HCT116 (cell line): Measurements from ENCODE around the gene NRN1.

ENCODE experiments used
- CTCF ChIP-seq, 3 experiments: fragments of 200-600 bp in 1 of 3; sonication (generic) in 1 of 3; IDR thresholded peaks in 2 of 3; conservative IDR thresholded peaks in 1 of 3; 2 replicates each; pipeline ENCODE4 v1.5.1; 2012 to 2017; ENCODE audit warnings: low read depth in 2 of 3, low read length in 2 of 3, antibody characterized with exemption in 1 of 3, borderline replicate concordance in 1 of 3, control low read depth in 1 of 3, mild to moderate bottlenecking in 1 of 3, mixed read lengths in 1 of 3, mixed run types in 1 of 3, moderate library complexity in 1 of 3; ENCODE audit not compliant: insufficient read depth in 1 of 3
- RAD21 ChIP-seq: IDR thresholded peaks from 2 replicates; pipeline ENCODE4 v1.6.1; 2012; ENCODE audit warnings: low read depth, mild to moderate bottlenecking

- TF ChIP-seq CTCF (IDR thresholded peaks at IDR 0.05 in 2 of 3, conservative IDR thresholded peaks at IDR 0.05 in 1 of 3; ENCODE audit: borderline replicate concordance in 1 of 3, insufficient read depth in 1 of 3, low read depth in 2 of 3, low read length in 2 of 3) (no peak), RAD21 (no peak)
These were observed 2.2 kb downstream of the NRN1 start for GRCh38 chr6:6004390-6004995.
